Calu3 (cell line): Measurements from ENCODE around the gene KSR2. TPM values are rescaled to one million over a fixed set of nuclear protein-coding genes. Genes with fewer than 3 reads are reported as not detected.

Experiments used
- BruUV-seq: library from RNA; stranded (reverse); fragments of 400-500 nt; replicated peaks from 2 replicates; lab custom pipeline; 2021; lab: Mats Ljungman, UMichigan
- CTCF ChIA-PET: fragments of 300-600 bp; sonication (Branson Sonifier 250); formaldehyde crosslinking; loops from one replicate; lab custom pipeline; 2022; ENCODE audit warnings: antibody characterized with exemption; lab: Charles Lee
- DNase-seq: peaks from one replicate; pipeline ENCODE4 v3.0.0; 2022
- H3K27ac Mint-ChIP-seq: one replicate; pipeline ENCODE4 v1.8.0; 2022; ENCODE audit warnings: mixed read lengths; ENCODE audit not compliant: unreplicated experiment
- H3K27me3 Mint-ChIP-seq: one replicate; pipeline ENCODE4 v1.8.0; 2022; ENCODE audit warnings: mixed read lengths; ENCODE audit not compliant: unreplicated experiment
- H3K36me3 Mint-ChIP-seq: one replicate; pipeline ENCODE4 v1.8.0; 2022; ENCODE audit warnings: mild to moderate bottlenecking, moderate library complexity, mixed read lengths; ENCODE audit not compliant: insufficient read depth, unreplicated experiment
- H3K4me1 Mint-ChIP-seq: one replicate; pipeline ENCODE4 v1.8.0; 2022; ENCODE audit warnings: mild to moderate bottlenecking, low read depth, mixed read lengths; ENCODE audit not compliant: unreplicated experiment
- H3K4me3 Mint-ChIP-seq: one replicate; pipeline ENCODE4 v1.8.0; 2022; ENCODE audit warnings: mild to moderate bottlenecking, low read depth, moderate library complexity, mixed read lengths; ENCODE audit not compliant: unreplicated experiment
- H3K9me3 Mint-ChIP-seq: one replicate; pipeline ENCODE4 v1.8.0; 2022; ENCODE audit warnings: low read depth, mixed read lengths; ENCODE audit not compliant: unreplicated experiment
- CTCF ChIP-seq: fragments of 200-600 bp; IDR thresholded peaks from one replicate; pipeline ENCODE4 v1.8.0; 2022; ENCODE audit warnings: antibody characterized with exemption; ENCODE audit not compliant: unreplicated experiment
- intact Hi-C: fragments of 100-400 bp; cut with micrococcal nuclease; formaldehyde crosslinking; loops from one replicate; pipeline ENCODE4 v1.10.0; 2022; ENCODE audit not compliant: unreplicated experiment
- total RNA-seq: library from RNA; stranded (reverse); gene quantifications from 2 replicates; pipeline ENCODE4 v1.2.3, GENCODE V29; 2022

The KSR2 gene
- total RNA-seq, 1 experiment from 2014 or later: 1.9 TPM

DNA sequence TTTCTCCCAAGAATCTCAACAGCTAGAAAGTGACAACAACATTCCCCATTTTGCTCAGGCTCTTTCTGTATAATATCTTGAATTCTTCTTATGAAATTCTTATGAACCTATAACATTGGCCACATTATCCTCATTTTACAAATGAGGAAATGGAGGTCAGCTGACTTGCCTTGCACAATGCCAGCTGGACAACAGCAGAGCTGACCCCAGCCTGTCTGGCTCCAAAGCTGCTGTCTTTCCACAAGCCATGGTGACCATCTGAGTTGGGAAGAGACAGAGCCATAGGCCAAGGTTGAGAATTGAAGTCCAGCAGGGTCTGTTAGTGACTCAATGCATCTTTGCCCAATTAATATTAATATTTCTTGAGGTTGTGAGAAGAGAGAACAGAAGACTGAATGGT is 87.3 kb downstream of the KSR2 start:
- Mint-ChIP-seq H3K4me1 (no peaks in the 10 kb centered on the region), H3K36me3 (no peaks in the 10 kb centered on the region), H3K27me3 (peaks cover 44% of the 10 kb centered on the region), H3K4me3 (no peak overlapping the region), H3K9me3 (peaks cover 7% of the 10 kb centered on the region), H3K27ac (no peak overlapping the region)
- CTCF ChIA-PET: no interaction called here
- no peak for TF ChIP-seq CTCF
- intact Hi-C loops: no loop called here
- BruUV-seq: no TSS peak
- no peak for DNase-seq

- Mint-ChIP-seq H3K27me3 (peaks cover 34% of the 10 kb centered on the region), H3K4me3 (no peak overlapping the region), H3K4me1 (no peaks in the 10 kb centered on the region), H3K9me3 (peaks cover 7% of the 10 kb centered on the region), H3K27ac (no peak overlapping the region), H3K36me3 (no peaks in the 10 kb centered on the region)
- no peak for TF ChIP-seq CTCF
- no TSS peak for BruUV-seq
- no peak for DNase-seq
- CTCF ChIA-PET: interaction anchor here (0.5 kb wide), 1 partner anchor 273 kb away, joined by 5 read pairs; no protein-coding TSS in a partner anchor
- intact Hi-C loops: loop anchor here (10.0 kb wide), 2 partner anchors 226 to 256 kb away; partner anchors contain the start of genes PEBP1 and VSIG10
Observed at GRCh38 chr12:117878605-117879004, 90.2 kb downstream of the KSR2 start.

DNA sequence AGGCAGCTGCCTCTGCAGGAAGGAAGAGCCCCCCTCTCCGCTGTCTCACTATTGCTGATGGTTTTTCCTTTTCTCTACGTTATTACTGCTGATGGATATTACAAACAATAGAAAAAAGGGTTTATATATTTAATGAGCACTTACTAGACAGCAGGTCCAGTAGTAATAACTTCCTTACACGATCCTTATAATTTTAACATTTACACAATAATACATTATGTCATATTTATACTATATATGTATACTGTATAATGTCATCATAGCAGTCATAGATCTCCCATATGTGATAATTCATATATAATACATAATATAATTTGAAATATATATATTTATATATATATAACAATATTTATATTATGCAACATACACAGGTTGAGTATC is 92.4 kb downstream of the KSR2 start:
- DNase-seq: no peak
- no peak overlapping the region for H3K27ac Mint-ChIP-seq
- intact Hi-C loops: loop anchor here (10.0 kb wide), 2 partner anchors 228 to 258 kb away; partner anchors contain the start of genes PEBP1 and VSIG10
- no TSS peak for BruUV-seq
- CTCF ChIA-PET: no interaction called here
- no peaks in the 10 kb centered on the region for H3K9me3 Mint-ChIP-seq
- no peaks in the 10 kb centered on the region for H3K36me3 Mint-ChIP-seq
- no peak overlapping the region for H3K4me3 Mint-ChIP-seq
- H3K27me3 Mint-ChIP-seq: peaks cover 15% of the 10 kb centered on the region
- TF ChIP-seq CTCF: no peak
- no peaks in the 10 kb centered on the region for H3K4me1 Mint-ChIP-seq

GRCh38 chr12:117875744-117876435 is 92.9 kb downstream of the KSR2 start:
- Mint-ChIP-seq H3K27ac (no peak overlapping the region), H3K27me3 (peaks cover 15% of the 10 kb centered on the region), H3K9me3 (no peaks in the 10 kb centered on the region), H3K4me1 (no peaks in the 10 kb centered on the region), H3K4me3 (no peak overlapping the region), H3K36me3 (no peaks in the 10 kb centered on the region)
- no peak for DNase-seq
- TF ChIP-seq CTCF: no peak
- intact Hi-C loops: loop anchor here (1.0 to 10.0 kb wide), 4 partner anchors 141 to 259 kb away; partner anchors contain the start of genes PEBP1, RFC5 and VSIG10
- CTCF ChIA-PET: interaction anchor here (1.1 to 2.9 kb wide), 5 partner anchors 19 to 289 kb away, joined by 3 to 13 read pairs (median 9); partner anchors contain the start of gene RFC5
- BruUV-seq: no TSS peak
